CD1c-positive myeloid dendritic cell (primary cell): ENCODE measurements around the gene ZNF524.

Experiments used
- DNase-seq: peaks from one replicate; pipeline ENCODE4 v3.0.0-alpha.2; 2016; ENCODE audit errors: extremely low spot score

ZNF524 gene

GRCh38 chr19:55620410-55621204 is 20.5 kb downstream of the ZNF524 start:
- DNase-seq: peak; percentile 40

DNA sequence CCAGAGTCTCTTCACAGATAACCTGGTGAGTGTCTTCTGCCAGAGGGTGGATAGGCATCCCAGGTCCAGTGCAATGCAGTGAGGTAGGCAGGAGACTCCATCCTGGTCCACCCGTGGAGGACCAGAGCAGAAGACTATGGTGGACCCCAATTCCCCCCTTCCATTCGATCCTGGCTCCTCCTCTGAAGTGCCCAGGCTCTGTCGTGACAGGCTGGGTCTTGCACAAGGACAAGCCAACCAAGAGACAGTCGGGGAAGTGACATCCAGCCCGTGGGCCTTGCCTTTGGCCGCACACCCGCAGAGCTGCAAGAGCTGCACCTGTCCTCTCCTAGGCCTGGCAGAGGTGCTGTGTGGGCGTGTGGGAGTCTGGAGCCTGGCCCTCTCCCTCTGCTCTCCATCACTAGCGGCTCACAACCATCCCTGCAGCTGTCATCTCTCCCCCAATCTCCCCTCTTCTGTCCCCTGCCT is 21.2 kb downstream of the ZNF524 start:
- DNase-seq: no peak

GRCh38 chr19:55621673-55622231 is 21.7 kb downstream of the ZNF524 start:
- no peak for DNase-seq

DNA sequence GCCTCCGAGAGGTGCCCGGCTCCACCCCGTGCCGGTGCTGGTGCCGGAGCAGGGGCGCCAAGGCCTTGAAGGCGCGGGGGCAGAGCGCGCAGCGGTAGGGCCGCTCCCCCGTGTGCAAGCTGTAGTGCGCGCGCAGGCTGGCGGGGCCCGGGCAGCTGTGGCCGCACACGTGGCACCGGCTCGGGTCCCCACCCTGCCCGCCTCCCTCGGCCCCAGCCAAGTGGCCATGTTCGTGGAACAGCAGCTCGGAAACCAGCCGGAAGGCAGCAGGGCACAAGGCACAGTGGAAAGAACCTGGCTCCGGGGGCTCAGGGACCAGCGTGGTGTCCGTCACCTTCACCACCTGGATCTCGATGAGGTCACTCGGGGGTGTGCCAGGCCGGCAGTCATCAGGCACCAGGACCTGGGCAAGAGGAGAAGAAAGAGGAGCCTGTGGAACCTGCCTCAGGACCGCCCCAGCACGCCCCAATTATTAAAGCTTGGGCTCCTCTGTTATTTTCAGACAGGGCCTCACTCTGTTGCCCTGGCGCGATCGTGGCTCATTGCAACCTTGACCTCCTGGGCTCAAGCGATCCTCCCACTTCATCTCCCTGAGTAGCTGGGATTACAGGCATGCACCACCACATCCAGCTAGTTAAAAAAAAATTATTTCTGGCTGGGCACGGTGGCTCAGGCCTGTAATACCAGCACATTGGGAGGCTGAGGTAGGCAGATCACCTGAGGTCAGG is 22.3 kb downstream of the ZNF524 start:
- DNase-seq: no peak

DNA sequence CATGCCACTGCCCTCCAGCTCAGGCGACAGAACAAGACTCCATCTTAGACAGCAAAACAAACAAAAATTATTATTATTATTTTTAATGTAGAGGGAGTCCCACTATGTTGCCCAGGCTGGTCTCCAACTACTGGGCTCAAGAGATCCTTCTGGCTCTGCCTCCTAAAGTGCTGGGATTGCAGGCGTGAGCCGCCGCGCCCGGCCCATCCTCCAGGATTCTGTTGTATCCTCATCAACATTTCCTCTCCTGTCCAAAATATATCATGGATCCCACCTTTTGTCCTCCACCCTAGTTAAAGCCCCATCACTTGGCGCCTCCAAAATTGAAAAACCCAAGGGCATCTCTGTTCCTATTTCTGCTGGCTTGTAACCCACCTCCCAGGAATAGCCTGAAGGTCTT is 23.0 kb downstream of the ZNF524 start:
- DNase-seq: no peak

- DNase-seq: peak; percentile 19
Observed at GRCh38 chr19:55623561-55623960, 23.5 kb downstream of the ZNF524 start.

- peak; percentile 97 for DNase-seq
Observed at GRCh38 chr19:55624109-55625003, 24.3 kb downstream of the ZNF524 start, which contains the start of gene ZNF784. Gene ZNF784, minus strand, starts transcription at chr19:55624566. Its CDS starts 5 bp downstream, at chr19:55624561.

GRCh38 chr19:55625004-55625326 is 24.9 kb downstream of the ZNF524 start:
- DNase-seq: no peak

DNA sequence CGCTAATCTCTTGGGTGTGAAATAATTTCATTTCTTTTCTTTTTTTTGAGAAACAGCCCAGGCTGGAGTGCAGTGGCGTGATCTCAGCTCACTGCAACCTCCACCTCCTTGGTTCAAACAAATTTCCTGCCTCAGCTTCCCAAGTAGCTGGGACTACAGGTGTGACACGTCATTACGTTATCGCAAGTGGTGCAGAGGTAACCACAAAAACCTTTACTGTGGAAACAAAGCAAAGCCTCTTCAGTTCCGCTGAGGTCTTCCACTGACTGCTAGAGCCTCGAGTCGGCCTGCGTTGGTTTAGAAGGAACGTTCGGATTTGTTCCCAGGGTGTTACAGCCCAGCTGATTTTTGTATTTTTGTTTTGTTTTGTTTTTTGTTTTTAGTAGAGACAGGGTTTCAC is 26.3 kb downstream of the ZNF524 start:
- peak; percentile 39 for DNase-seq

DNA sequence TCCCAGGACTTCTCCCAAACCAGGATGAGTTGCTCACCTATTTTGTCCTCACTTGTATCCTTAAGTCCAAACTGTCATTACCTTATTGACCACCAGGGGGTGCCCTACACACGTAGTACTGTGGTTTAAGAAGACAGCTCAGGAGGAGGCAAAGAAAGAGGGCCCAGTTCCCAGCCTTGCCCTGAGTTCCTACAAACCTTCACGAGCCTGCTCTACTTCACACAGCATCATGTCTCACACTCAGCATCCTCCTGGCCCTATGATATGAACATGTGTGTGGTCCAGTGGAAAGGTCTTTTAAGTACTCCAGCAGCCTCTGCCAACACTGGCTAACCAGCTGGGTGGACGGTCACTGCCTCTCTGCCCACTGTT is 32.4 kb downstream of the ZNF524 start:
- DNase-seq: peak; percentile 96

- no peak for DNase-seq
Observed at GRCh38 chr19:55633861-55634260, 33.8 kb downstream of the ZNF524 start.

GRCh38 chr19:55635334-55635717 is 35.2 kb downstream of the ZNF524 start:
- no peak for DNase-seq

GRCh38 chr19:55635856-55636440 is 35.9 kb downstream of the ZNF524 start:
- DNase-seq: no peak

GRCh38 chr19:55636723-55637122 is 36.6 kb downstream of the ZNF524 start:
- DNase-seq: no peak

- DNase-seq: no peak
Observed at GRCh38 chr19:55637534-55637933, 37.4 kb downstream of the ZNF524 start.

DNA sequence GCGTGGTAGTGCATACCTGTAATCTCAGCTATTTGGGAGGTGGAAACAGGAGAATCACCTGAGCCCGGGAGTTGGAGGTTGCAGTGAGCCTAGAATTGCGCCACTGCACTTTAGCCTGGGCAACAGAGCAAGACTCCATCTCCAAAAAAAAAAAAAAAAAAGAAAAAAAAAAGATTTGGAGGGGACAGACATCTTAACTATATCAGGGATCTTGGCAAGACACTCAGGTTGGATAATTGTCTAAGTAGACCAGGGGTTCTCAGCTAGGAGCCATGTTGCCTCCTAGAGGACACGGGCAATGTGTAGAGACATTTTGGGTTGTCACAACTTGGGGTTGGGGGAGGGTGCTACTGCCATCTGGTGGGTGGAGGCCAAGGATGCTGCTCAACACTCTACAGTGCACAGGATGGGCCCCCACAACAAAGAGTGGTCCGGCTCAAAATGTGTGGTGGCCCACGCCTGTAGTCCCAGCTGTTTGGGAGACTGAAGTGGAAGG is 38.8 kb downstream of the ZNF524 start:
- peak; percentile 63 for DNase-seq

GRCh38 chr19:55640043-55640576 is 40.0 kb downstream of the ZNF524 start:
- peak; percentile 73 for DNase-seq

GRCh38 chr19:55640577-55641425 is 40.7 kb downstream of the ZNF524 start, which contains the start of gene ZNF580:
Gene ZNF580, plus strand, starts transcription at chr19:55641002. Its CDS starts 1,507 bp downstream, at chr19:55642509.
- DNase-seq: peak; percentile 63

DNA sequence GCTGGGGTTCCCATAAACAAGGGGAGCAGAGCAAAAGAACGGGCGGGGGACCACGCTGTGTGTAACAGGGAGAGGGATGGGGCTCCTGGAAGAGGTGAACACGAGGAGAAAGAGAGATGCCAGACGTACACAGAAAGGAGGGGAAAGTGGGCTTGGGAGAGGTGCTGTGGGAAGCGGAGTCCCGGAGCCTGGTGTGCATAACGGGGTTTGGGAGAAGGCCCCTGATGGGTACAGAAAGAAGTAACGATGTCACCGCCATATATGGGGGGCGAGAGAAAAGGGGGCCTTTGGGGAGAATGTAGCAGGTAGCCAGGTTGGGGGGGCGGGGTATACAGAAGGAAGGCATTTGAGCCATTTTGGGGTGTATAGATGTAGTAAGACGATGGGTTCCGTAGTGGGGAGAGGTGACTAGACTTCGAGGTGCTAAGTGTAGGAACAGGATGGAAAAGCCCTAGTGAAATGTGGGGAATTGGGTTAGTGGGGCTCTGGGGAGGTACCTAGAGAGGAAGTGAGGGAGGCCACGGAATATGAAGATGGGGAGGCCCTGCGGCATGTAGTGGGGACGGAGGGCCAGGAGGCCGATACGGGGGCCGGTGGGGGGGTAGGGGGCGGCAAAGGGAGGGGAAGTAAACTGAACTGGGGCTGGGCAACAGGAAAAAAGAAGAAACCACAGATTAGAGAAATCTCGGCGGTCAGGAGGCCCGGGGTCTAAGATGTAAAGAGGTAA is 41.5 kb downstream of the ZNF524 start:
- no peak for DNase-seq
